Measurements from ENCODE around the gene NUP93. TPM values are rescaled to one million over a fixed set of nuclear protein-coding genes. Genes with fewer than 3 reads are reported as not detected.

The NUP93 gene
- total and polyA plus RNA-seq, 2 donors (not counting 3 experiments of a cell fraction or from before 2014, with no cell fraction given), result 62.3 to 124 TPM

- no TSS peak for BruUV-seq (replicated peaks)
- Histone ChIP-seq H2AFZ (ENCODE audit: low read depth, low read length) (no peak overlapping the region), H3K36me3 (ENCODE audit: control insufficient read depth in 2 of 2, extremely low read depth in 1 of 2, insufficient read depth in 2 of 2, low read length in 2 of 2) (no peaks in the 10 kb centered on the region), H3K27me3 (ENCODE audit: control insufficient read depth in 2 of 2, insufficient read depth in 2 of 2, low read length in 2 of 2) (no peaks in the 10 kb centered on the region), H3K9ac (replicated peaks; ENCODE audit: extremely low read depth, insufficient read depth, low read length) (no peak overlapping the region), H3K79me2 (ENCODE audit: control insufficient read depth, insufficient read depth, low read length) (no peaks in the 10 kb centered on the region), H3K4me3 (replicated peaks in 1 of 3; ENCODE audit: insufficient read depth in 1 of 3, low read depth in 1 of 3, low read length in 3 of 3) (no peak overlapping the region), H3K9me1 (replicated peaks; ENCODE audit: control insufficient read depth, extremely low read depth, insufficient read depth, low read length) (no peaks in the 10 kb centered on the region), H4K20me1 (replicated peaks; ENCODE audit: control insufficient read depth, extremely low read depth, insufficient read depth, low read length) (no peaks in the 10 kb centered on the region), H3K4me2 (ENCODE audit: insufficient read depth, low read length) (no peak overlapping the region), H3K9me3 (replicated peaks; ENCODE audit: control insufficient read depth, insufficient read depth, low read length) (no peaks in the 10 kb centered on the region), H3K27ac (ENCODE audit: insufficient read depth, low read depth, low read length) (no peak overlapping the region), H3K4me1 (ENCODE audit: control insufficient read depth, extremely low read depth, insufficient read depth, low read length) (no peaks in the 10 kb centered on the region)
- POLR2A ChIA-PET, result no interaction called here
- CTCF ChIA-PET, result interaction anchor here (0.5 to 0.6 kb wide), 2 partner anchors 202 to 318 kb away, joined by 3 read pairs; no protein-coding TSS in a partner anchor
- DNase-seq (ENCODE audit: low read depth, low spot score) (no peak), FAIRE-seq (no peak)
- dilution Hi-C loops (cut with MboI; ENCODE audit: extremely low pct_ligation_motif_present, low sequenced_read_pairs) (no loop called here), intact Hi-C loops (cut with micrococcal nuclease) (no loop called here)
- TF ChIP-seq GATA2 (IDR thresholded peaks at IDR 0.05; ENCODE audit: insufficient read depth, insufficient read length, low read depth, low read length) (no peak), EZH2 (IDR thresholded peaks at IDR 0.05; ENCODE audit: borderline replicate concordance, low read depth, low read length, severe bottlenecking) (no peak), JUN (IDR thresholded peaks at IDR 0.05; ENCODE audit: borderline replicate concordance, insufficient read depth, insufficient read length, low read depth) (no peak), MYC (IDR thresholded peaks at IDR 0.05; ENCODE audit: low read depth, low read length) (no peak), FOS (IDR thresholded peaks at IDR 0.05; ENCODE audit: borderline replicate concordance, insufficient read depth, low read length) (no peak)
- TF ChIP-seq, protein P1, sequence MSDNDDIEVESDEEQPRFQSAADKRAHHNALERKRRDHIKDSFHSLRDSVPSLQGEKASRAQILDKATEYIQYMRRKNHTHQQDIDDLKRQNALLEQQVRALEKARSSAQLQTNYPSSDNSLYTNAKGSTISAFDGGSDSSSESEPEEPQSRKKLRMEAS (IDR thresholded peaks at IDR 0.05; ENCODE audit: insufficient read depth, insufficient read length), result no peak
- TF ChIP-seq, protein P2, sequence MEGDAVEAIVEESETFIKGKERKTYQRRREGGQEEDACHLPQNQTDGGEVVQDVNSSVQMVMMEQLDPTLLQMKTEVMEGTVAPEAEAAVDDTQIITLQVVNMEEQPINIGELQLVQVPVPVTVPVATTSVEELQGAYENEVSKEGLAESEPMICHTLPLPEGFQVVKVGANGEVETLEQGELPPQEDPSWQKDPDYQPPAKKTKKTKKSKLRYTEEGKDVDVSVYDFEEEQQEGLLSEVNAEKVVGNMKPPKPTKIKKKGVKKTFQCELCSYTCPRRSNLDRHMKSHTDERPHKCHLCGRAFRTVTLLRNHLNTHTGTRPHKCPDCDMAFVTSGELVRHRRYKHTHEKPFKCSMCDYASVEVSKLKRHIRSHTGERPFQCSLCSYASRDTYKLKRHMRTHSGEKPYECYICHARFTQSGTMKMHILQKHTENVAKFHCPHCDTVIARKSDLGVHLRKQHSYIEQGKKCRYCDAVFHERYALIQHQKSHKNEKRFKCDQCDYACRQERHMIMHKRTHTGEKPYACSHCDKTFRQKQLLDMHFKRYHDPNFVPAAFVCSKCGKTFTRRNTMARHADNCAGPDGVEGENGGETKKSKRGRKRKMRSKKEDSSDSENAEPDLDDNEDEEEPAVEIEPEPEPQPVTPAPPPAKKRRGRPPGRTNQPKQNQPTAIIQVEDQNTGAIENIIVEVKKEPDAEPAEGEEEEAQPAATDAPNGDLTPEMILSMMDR (IDR thresholded peaks at IDR 0.05; ENCODE audit: extremely low read depth in 1 of 2, insufficient read depth in 1 of 2, low read depth in 1 of 2, low read length in 2 of 2), result no peak
Observed at GRCh38 chr16:56891685-56892084, 161.8 kb downstream of the NUP93 start.
